Left hindlimb (tissue), 1 donor: ENCODE results near the gene STX8.
"Not testable (repeated sequence)": the region's sequence is repeated elsewhere in the genome, so short reads cannot be mapped to it uniquely, and the experiment has no call there.

Source experiments
- DNase-seq: peaks from one replicate; pipeline ENCODE4 v3.0.0-alpha.2; 2018

Gene STX8

DNA sequence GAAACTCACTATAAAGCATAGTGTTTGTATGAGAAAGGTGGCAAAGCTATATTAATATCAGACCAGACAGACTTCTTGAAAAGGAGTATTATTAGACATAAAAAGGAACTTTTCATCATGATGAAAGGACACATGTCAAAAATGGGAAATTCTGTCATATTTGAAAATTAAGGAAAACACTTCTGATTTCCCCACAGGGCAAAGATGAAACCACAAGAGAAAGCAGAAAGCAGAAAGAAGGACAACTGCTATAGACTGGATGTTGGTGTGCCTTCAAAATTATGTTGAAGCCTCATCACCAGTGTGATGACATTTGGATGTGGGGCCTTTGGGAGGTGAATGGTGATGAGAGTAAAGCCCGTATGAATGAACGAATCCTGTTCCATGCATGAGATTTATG, 193.0 kb downstream of the STX8 start:
- DNase-seq: no peak

DNA sequence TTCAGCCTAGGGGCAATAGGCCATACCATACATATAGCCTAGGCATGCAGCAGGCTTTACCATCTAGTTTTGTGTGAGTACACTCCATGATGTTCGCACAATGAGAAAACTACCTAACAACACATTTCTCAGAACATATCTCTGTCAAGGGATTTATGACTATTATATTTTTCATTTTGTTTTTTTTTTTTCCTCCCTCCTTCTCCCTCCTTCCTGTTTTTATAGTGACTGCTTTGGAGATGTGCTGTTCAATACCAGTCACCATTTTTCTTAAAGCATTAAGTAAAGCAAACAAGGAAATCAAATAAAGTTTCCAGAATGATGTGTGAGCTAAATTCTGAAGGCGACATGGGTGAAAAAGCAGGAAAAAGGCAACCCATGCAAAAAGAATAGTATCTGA, 194.6 kb downstream of the STX8 start:
- no peak for DNase-seq

DNA sequence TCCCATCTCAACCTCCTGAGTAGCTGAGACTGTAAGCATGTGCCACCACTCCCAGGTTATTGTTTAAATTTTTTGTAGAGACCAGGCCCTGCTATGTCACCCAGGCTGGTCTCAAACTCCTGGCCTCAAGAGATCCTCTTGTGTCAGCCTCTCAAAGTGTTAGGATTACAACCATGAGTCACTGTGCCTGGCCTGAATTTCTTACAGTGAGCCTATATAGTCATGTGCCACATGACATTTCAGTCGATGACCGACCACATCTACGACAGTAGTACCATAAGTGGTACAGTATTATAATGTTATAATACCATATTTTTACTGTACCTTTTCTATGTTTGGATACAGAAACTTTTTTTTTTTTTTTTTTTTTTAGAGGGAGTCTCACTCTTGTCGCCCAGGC, 195.3 kb downstream of the STX8 start:
- DNase-seq: no peak

- DNase-seq: not testable (repeated sequence)
Measured at GRCh38 chr17:9376177-9376576, 199.4 kb downstream of the STX8 start.

DNA sequence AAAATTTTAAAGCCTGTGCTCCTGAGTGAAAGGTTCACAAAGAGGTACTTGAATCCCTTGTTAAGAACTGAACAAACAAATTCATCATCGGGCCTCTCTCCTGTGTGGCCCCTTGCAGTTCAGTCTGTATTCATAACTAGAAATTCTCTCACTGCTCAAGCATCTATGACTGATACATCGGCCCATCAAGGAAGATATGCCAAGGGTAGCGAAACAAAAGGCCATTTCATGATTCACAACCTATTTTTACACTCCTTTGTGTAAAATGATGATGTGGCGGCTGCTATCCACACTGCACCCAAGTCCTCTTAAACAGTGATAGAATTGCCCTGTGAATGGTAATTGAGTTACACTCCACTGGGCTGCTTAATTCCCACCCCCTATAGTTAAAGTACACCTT, 204.6 kb downstream of the STX8 start:
- no peak for DNase-seq

GRCh38 chr17:9370467-9370866, 205.2 kb downstream of the STX8 start:
- DNase-seq: no peak

GRCh38 chr17:9368631-9369030, 207.0 kb downstream of the STX8 start:
- no peak for DNase-seq

DNA sequence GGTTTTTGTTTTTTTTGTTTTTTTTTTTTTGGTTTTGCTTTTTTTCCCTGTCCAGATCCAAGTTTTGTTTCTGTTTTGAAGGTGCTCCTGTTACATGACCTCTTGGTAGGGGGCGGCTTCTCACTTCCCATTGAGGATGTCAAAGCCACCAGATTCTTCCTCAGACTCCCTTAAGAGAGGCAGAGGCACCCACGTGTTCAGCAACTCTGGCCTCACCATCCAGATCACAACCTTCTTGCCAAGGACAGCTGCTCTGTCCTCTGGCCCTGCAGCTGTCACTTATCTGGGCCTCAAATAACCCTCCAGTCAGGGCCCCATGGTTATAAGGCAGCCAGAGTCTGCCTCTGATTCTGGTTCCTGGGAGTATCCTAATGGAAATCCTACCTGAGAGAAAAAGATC, 208.5 kb downstream of the STX8 start:
- DNase-seq: no peak

DNA sequence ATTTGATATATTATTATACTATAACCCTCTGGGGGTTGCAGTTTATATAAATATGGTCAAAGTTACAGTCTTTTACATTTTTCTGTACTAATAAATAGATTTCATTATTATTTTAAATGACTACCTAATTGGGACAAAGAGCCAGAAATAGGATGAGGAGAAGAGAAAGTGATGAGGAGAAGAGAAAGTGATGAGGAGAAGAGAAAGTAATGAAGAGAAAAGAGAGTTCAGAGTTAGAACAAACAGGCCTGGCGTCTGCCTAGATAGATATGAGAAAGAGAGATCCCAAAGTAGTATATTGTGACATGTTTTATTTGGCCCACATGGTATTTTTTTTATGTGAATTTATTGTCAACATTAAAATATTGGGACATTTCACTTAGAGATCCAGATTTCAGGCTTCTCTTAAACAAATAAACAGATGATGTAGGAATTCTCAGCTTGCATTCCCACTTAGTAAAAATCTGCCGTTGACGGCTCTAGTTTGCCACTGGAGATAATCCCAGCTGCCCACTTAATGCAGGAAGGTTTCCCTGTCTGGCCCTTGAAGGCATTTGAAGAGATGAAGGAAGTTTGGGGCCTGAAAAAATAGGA, 210.7 kb downstream of the STX8 start:
- no peak for DNase-seq

GRCh38 chr17:9363440-9364350, 211.9 kb downstream of the STX8 start:
- DNase-seq: no peak

DNA sequence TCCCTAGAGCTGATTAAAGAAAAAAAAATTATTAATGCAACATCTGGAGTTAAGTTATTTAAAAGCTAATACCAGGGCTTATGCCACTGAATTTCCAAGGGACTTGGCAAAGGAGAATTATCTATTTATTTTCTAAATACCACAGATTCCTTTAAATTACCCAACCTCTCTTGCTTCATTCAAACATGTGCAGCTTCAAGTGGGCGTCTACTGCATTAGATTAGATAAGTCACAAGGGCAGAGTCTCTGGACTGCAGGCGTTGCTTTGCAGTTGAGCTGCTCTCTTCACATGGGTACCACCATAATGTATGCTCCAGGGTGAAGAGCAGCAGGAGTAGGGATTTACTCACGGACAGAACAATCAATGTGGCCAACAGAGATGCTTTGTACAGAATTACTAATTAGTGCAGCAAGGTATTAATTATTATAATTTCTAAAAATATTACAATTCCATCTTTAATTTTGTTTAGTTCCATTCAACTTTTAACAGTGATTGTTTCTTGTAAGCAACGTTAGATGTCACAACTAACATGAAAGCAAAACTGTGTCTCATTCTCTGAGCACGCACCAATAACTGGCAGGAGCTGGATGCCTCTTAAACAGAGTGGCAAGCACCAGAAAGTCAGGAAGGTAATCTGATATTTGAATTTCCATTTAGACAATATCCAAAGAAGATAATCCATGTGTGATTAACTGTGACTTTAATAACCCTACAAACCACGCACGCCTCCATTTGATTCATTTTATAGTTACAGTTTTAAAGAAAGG, 214.2 kb downstream of the STX8 start:
- no peak for DNase-seq

DNA sequence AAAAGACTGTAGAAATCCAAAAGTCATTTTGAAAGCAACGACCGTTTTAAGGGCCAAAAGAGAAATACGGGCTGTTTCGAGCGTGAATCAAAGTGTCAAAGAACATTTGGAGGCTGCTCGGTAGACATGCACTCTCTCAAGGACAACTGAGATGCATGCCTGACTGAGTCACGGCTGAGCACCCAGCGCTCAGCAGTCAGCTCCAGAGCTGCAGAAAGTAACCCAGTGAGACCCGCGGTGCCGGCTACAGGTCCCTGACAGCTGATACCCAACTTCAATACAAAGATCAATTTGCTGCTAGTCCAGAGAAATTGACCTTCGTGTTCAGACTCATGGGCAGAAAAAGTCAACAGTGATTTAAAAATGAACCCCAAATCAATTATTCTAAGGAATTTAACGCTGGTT, 214.9 kb downstream of the STX8 start:
- no peak for DNase-seq

GRCh38 chr17:9356488-9356911, 219.1 kb downstream of the STX8 start:
- no peak for DNase-seq

GRCh38 chr17:9355846-9356245, 219.8 kb downstream of the STX8 start:
- no peak for DNase-seq

- not testable (repeated sequence) for DNase-seq
Measured at GRCh38 chr17:9355231-9355630, 220.4 kb downstream of the STX8 start.

- no peak for DNase-seq
Measured at GRCh38 chr17:9350080-9350479, 225.5 kb downstream of the STX8 start.

GRCh38 chr17:9346296-9346926, 229.2 kb downstream of the STX8 start:
- DNase-seq: no peak

- DNase-seq: no peak
Measured at GRCh38 chr17:9343516-9343915, 232.1 kb downstream of the STX8 start.

DNA sequence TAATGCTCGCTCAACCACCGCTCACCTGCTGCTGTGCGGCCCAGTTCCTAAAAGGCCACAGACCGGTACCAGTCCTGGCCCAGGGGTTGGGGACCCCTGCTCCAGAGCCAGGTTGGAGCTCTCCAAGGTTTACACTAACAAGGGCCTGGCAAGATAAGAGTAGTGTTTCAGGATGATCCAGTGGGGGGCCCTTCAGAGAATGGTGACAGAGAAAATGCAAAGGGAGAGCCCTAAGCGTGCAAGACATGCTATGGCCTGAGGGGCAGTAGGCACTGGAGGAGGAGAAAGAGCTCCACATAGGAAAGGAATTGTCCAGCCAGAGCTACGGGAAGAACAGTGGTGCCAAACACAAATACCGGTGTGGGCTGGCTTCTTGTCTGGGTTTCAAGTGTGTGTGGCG, 233.4 kb downstream of the STX8 start:
- no peak for DNase-seq

- DNase-seq: no peak
Measured at GRCh38 chr17:9339958-9340357, 235.7 kb downstream of the STX8 start.

GRCh38 chr17:9339482-9339881, 236.1 kb downstream of the STX8 start:
- DNase-seq: not testable (repeated sequence)

DNA sequence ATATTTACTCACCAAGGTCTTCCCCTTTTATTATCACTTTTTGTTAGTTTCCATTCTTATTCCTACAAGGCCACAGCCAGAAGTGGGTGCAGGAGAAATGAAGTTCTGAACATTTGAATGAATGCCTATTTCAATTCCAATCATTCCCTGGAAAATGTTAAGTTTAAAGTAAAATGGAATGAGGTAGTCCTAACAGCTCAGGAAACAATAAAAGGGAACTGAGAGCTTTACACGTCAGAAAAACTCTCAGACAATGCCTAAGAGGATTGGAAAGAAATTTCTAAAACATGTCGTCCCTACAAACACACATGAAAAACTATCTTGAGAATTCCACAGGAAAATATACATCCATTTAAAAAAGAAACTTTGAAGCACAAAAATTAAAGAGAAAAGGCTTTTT, 238.8 kb downstream of the STX8 start:
- no peak for DNase-seq
